MG63 (cell line): ENCODE data around the gene CT47A1. TPM values are rescaled to one million over a fixed set of nuclear protein-coding genes. Genes with fewer than 3 reads are reported as not detected.
"Not testable (repeated sequence)": the region's sequence is repeated elsewhere in the genome, so short reads cannot be mapped to it uniquely, and the experiment has no call there.

Experiments used
- DNase-seq: peaks from one replicate; pipeline ENCODE4 v3.0.0-alpha.2; 2020
- H3K27me3 ChIP-seq: fragments of 250-450 bp; sonication (Bioruptor Pico); 2 replicates; pipeline ENCODE4 v1.5.1; 2020; ENCODE audit warnings: mild to moderate bottlenecking, moderate library complexity
- H3K36me3 ChIP-seq: fragments of 250-450 bp; sonication (Bioruptor Pico); 2 replicates; pipeline ENCODE4 v1.5.1; 2020; ENCODE audit warnings: mild to moderate bottlenecking, moderate library complexity
- H3K4me3 ChIP-seq: fragments of 250-450 bp; sonication (Bioruptor Pico); 2 replicates; pipeline ENCODE4 v1.5.1; 2020; ENCODE audit warnings: mild to moderate bottlenecking, moderate library complexity
- H3K9me3 ChIP-seq: fragments of 250-450 bp; sonication (Bioruptor Pico); 2 replicates; pipeline ENCODE4 v1.5.1; 2020; ENCODE audit warnings: mild to moderate bottlenecking, moderate library complexity
- total RNA-seq: library from RNA; depleted of rRNA; stranded (reverse); fragments of >200 nt; shearing (Covaris generic); gene quantifications from 2 replicates; pipeline ENCODE4 v1.2.3, GENCODE V29; 2014; ENCODE audit warnings: low replicate concordance; rRNA removed

The CT47A1 gene
- not detected in 2 replicates for total RNA-seq

- not testable (repeated sequence) for H3K36me3 ChIP-seq, H3K4me3 ChIP-seq, DNase-seq, H3K9me3 ChIP-seq, H3K27me3 ChIP-seq
These were observed at the start of gene CT47A1 for GRCh38 chrX:120985660-120986059. CT47A1 (minus strand) TSS chrX:120985760; CDS start chrX:120985529, 231 bp downstream.

DNA sequence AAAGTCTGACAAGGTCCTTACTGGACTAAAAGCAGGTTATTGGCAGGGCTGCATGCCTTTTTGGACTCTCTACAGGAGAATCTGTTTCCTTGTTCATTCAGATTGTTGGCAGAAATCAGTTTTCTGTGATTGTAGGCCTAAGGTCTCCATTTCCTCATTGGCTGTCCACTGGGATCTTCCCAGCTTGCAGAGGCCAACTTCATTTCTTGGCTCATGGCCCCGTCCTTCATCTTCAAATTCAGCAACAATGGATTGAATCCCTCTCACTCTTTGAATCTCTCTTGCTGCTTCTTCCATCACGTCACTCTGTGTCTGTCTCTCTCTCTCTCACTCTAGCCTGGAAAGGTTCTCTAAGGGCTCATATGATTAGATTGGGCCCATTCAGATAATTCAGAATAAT, 47.0 kb upstream of the CT47A1 start:
- no peak for DNase-seq
- Histone ChIP-seq H3K36me3 (no peaks in the 10 kb centered on the region), H3K4me3 (no peak overlapping the region), H3K27me3 (no peaks in the 10 kb centered on the region), H3K9me3 (no peaks in the 10 kb centered on the region)

DNA sequence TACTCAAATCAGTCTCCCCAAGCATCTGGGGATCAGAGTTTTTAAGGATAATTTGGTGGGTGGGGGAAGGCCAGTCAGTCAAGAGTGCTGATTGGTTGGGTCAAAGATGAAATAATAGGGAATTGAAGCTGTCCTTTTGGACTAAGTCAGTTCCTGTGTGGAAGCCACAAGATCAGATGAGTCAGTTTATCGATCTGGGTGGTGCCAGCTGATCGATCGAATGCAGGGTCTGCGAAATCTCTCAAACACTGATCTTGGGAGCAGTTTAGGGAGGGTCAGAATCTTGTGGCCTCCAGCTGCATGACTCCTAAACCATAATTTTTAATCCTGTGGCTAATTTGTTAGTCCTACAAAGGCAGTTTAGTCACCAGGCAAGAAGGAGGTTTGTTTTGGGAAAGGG, 44.5 kb upstream of the CT47A1 start:
- Histone ChIP-seq H3K4me3 (no peak overlapping the region), H3K27me3 (no peaks in the 10 kb centered on the region), H3K9me3 (no peaks in the 10 kb centered on the region), H3K36me3 (no peaks in the 10 kb centered on the region)
- no peak for DNase-seq

GRCh38 chrX:121028419-121028818, 42.9 kb upstream of the CT47A1 start:
- DNase-seq, result no peak
- no peaks in the 10 kb centered on the region for H3K27me3 ChIP-seq
- no peaks in the 10 kb centered on the region for H3K9me3 ChIP-seq
- H3K36me3 ChIP-seq, result no peaks in the 10 kb centered on the region
- H3K4me3 ChIP-seq, result no peak overlapping the region

DNA sequence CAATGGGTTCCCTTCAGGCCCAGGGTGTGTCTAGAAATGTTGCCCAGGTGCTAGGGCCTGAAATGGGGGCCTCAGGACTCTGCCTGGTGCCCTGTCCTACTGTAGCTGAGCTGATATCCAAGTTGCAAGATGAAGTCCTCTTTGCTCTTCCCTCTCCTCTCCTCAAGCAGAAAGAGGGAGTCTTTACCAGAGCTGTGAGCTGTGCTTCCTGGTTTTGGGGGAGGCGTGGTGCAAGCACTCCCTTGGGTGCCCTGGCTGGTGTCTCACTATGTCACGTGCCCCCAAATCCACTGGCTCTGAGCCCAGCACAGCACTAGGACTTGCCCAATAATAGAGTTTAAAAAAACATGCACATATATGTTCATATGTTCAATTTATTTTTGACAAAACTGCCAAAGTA, 29.3 kb upstream of the CT47A1 start:
- Histone ChIP-seq H3K36me3 (no peaks in the 10 kb centered on the region), H3K9me3 (no peaks in the 10 kb centered on the region), H3K4me3 (no peak overlapping the region), H3K27me3 (no peaks in the 10 kb centered on the region)
- no peak for DNase-seq

- Histone ChIP-seq H3K9me3 (no peaks in the 10 kb centered on the region), H3K4me3 (no peak overlapping the region), H3K27me3 (no peaks in the 10 kb centered on the region), H3K36me3 (no peaks in the 10 kb centered on the region)
- no peak for DNase-seq
These were observed 28.4 kb upstream of the CT47A1 start for GRCh38 chrX:121013897-121014455.

DNA sequence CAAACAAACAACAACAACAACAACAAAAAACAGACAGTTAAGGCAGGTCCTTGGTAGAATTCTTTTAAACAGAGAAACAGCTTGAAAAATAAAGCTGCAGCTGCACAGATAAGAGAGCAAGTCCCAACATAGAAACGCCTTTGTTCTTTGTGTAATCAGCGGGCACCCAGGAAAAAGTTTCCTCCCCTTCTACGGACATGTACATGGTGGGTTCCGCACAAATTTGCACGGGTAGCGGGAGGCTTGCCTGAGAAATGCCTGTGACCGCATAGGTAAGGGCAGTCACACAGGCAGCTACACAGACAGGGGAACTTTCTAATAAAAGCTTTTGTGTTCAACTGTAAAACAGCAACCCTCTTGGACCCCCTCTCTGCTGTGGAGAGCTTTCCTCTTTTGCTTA, 25.7 kb upstream of the CT47A1 start:
- no peaks in the 10 kb centered on the region for H3K36me3 ChIP-seq
- H3K9me3 ChIP-seq, result no peaks in the 10 kb centered on the region
- no peaks in the 10 kb centered on the region for H3K27me3 ChIP-seq
- no peak overlapping the region for H3K4me3 ChIP-seq
- no peak for DNase-seq

- no peak for DNase-seq
- no peaks in the 10 kb centered on the region for H3K9me3 ChIP-seq
- H3K27me3 ChIP-seq, result no peaks in the 10 kb centered on the region
- no peaks in the 10 kb centered on the region for H3K36me3 ChIP-seq
- H3K4me3 ChIP-seq, result no peak overlapping the region
These were observed 24.7 kb upstream of the CT47A1 start for GRCh38 chrX:121010218-121010617.

DNA sequence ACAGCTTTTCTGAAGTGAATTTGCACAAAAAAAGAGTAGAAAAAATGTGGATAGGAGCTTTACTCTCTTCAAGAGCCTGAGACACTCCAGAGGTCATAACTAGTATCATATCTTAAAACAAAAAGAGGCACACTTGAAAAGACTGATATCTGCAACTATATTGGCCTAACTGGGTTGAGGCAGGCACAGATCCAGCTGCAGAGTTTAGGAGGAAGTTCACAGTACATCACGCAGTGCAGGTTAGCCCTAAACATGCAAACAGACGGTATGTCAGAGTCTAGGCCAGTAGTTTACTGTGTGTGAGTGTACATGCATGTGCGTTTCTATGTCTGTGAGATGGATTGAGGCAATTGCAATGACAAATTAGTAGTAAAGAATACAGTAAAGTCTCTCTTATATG, 24.2 kb upstream of the CT47A1 start:
- no peaks in the 10 kb centered on the region for H3K36me3 ChIP-seq
- H3K4me3 ChIP-seq, result no peak overlapping the region
- no peak for DNase-seq
- no peaks in the 10 kb centered on the region for H3K9me3 ChIP-seq
- H3K27me3 ChIP-seq, result no peaks in the 10 kb centered on the region

GRCh38 chrX:121008920-121009319, 23.4 kb upstream of the CT47A1 start:
- Histone ChIP-seq H3K36me3 (no peaks in the 10 kb centered on the region), H3K4me3 (no peak overlapping the region), H3K27me3 (no peaks in the 10 kb centered on the region), H3K9me3 (no peaks in the 10 kb centered on the region)
- DNase-seq, result no peak

DNA sequence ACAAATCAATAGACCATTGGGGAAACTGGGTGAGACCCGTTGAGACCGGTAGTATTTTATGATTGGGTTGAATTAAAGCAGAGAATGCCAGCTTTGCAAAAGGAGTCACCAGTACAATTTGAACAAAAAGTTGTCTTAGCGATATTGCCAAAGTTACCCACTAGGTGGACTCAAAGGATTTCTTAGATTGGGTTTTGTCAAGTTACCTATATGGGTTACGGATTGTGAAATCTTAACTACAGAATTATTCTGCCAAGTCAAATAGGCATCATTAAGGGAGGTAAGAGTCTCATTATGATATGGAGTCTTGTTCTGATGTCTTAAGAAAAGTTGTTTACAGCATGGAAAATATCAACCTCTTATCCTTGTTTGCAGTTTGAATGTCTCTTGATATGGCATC, 15.0 kb upstream of the CT47A1 start:
- no peaks in the 10 kb centered on the region for H3K9me3 ChIP-seq
- no peak for DNase-seq
- no peak overlapping the region for H3K4me3 ChIP-seq
- no peaks in the 10 kb centered on the region for H3K36me3 ChIP-seq
- H3K27me3 ChIP-seq, result no peaks in the 10 kb centered on the region

DNA sequence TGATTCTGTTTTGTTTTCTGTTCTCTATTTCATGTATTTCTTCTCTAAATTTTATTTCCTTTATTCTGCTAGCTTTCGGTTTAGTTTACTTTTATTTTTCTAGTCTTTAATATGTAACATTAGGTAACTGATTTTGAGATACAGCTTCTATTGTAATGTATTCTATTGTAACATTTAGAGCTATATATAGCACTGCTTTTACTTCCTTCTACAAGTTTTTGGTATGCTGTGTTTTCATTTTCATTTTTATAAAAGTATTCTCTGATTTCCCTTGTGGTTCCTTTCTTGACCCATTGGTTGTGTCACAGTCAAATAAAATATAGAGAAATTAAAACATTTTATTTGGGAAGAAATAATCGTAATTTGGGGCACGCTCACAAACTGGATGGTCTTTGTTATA, 13.9 kb upstream of the CT47A1 start:
- Histone ChIP-seq H3K4me3 (no peak overlapping the region), H3K36me3 (no peaks in the 10 kb centered on the region), H3K9me3 (no peaks in the 10 kb centered on the region), H3K27me3 (no peaks in the 10 kb centered on the region)
- DNase-seq, result no peak

- DNase-seq, H3K4me3 ChIP-seq, H3K36me3 ChIP-seq, H3K27me3 ChIP-seq, H3K9me3 ChIP-seq: not testable (repeated sequence)
These were observed 29.1 kb downstream of the CT47A1 start, which contains the start of gene CT47A7 for GRCh38 chrX:120956500-120956899. CT47A7 (minus strand) TSS chrX:120956600; CDS start chrX:120956345, 255 bp downstream.

Other genes starting within 250 kb of the CT47A1 start
- gene CT47B1, start 109.9 kb downstream of the CT47A1 start, total RNA-seq, result not detected in 2 replicates
- gene CT47A11, start 48.6 kb downstream of the CT47A1 start, total RNA-seq, result not detected in 2 replicates
- gene CT47A10, start 43.7 kb downstream of the CT47A1 start, total RNA-seq, result not detected in 2 replicates
- gene CT47A9, start 38.9 kb downstream of the CT47A1 start, total RNA-seq, result not detected in 2 replicates
- gene CT47A8, start 34.0 kb downstream of the CT47A1 start, total RNA-seq, result not detected in 2 replicates
- gene CT47A7, start 29.2 kb downstream of the CT47A1 start, total RNA-seq, result not detected in 2 replicates
- gene CT47A6, start 24.3 kb downstream of the CT47A1 start, total RNA-seq, result not detected in 2 replicates
- not detected in 2 replicates for gene CT47A5, start 19.4 kb downstream of the CT47A1 start, total RNA-seq
- gene CT47A4, start 14.6 kb downstream of the CT47A1 start, total RNA-seq, result not detected in 2 replicates
- gene CT47A3, start 9.7 kb downstream of the CT47A1 start, total RNA-seq, result not detected in 2 replicates
- not detected in 2 replicates for gene CT47A2, start 4.8 kb downstream of the CT47A1 start, total RNA-seq
- 1.5 and 3.0 TPM in 2 replicates for gene GLUD2, start 61.9 kb upstream of the CT47A1 start, total RNA-seq